GM21515 (cell line): ENCODE measurements around the gene SMYD4.
"Not testable (repeated sequence)": the region's sequence is repeated elsewhere in the genome, so short reads cannot be mapped to it uniquely, and the experiment has no call there.

Experiments used
- ATAC-seq: cut with Tn5 transposase; IDR thresholded peaks from one replicate; pipeline ENCODE4 v1.9.1; 2021; ENCODE audit not compliant: unreplicated experiment

The SMYD4 gene

GRCh38 chr17:1785930-1786329 is 43.8 kb downstream of the SMYD4 start:
- ATAC-seq, result no peak

- no peak for ATAC-seq
These were observed 45.7 kb downstream of the SMYD4 start for GRCh38 chr17:1783834-1784611.

GRCh38 chr17:1783271-1783670 is 46.4 kb downstream of the SMYD4 start:
- no peak for ATAC-seq

- no peak for ATAC-seq
These were observed 47.5 kb downstream of the SMYD4 start for GRCh38 chr17:1782171-1782567.

GRCh38 chr17:1779571-1780131 is 50.1 kb downstream of the SMYD4 start:
- no peak for ATAC-seq

GRCh38 chr17:1776857-1777256 is 52.8 kb downstream of the SMYD4 start:
- no peak for ATAC-seq

GRCh38 chr17:1776328-1776727 is 53.4 kb downstream of the SMYD4 start:
- no peak for ATAC-seq

- ATAC-seq, result no peak
These were observed 55.1 kb downstream of the SMYD4 start for GRCh38 chr17:1774390-1775176.

- ATAC-seq, result no peak
These were observed 56.0 kb downstream of the SMYD4 start for GRCh38 chr17:1773696-1774181.

- ATAC-seq, result not testable (repeated sequence)
These were observed 56.6 kb downstream of the SMYD4 start for GRCh38 chr17:1773000-1773695.

GRCh38 chr17:1769822-1770477 is 59.8 kb downstream of the SMYD4 start:
- no peak for ATAC-seq

GRCh38 chr17:1767358-1767757 is 62.3 kb downstream of the SMYD4 start:
- no peak for ATAC-seq

GRCh38 chr17:1766382-1767135 is 63.1 kb downstream of the SMYD4 start:
- no peak for ATAC-seq

GRCh38 chr17:1765576-1765975 is 64.1 kb downstream of the SMYD4 start:
- no peak for ATAC-seq

GRCh38 chr17:1764705-1765104 is 65.0 kb downstream of the SMYD4 start:
- not testable (repeated sequence) for ATAC-seq

- no peak for ATAC-seq
These were observed 65.4 kb downstream of the SMYD4 start for GRCh38 chr17:1764284-1764683.

- ATAC-seq, result no peak
These were observed 66.5 kb downstream of the SMYD4 start for GRCh38 chr17:1762901-1763898.

GRCh38 chr17:1762233-1762900 is 67.3 kb downstream of the SMYD4 start:
- ATAC-seq, result no peak
